MM.1S (cell line): ENCODE results near the gene MBOAT2.
"Not testable (repeated sequence)": the region's sequence is repeated elsewhere in the genome, so short reads cannot be mapped to it uniquely, and the experiment has no call there.

Source experiments
- DNase-seq: peaks from one replicate; pipeline ENCODE4 v3.0.0-alpha.2; 2015
- H2AFZ ChIP-seq: fragments of 300-600 bp; sonication (generic); 2 replicates; pipeline ENCODE4 v1.6.0; 2016; ENCODE audit warnings: antibody characterized with exemption, low read length
- H3F3A ChIP-seq: fragments of 300-600 bp; sonication (generic); 2 replicates; pipeline ENCODE4 v1.6.1; 2016; ENCODE audit warnings: mild to moderate bottlenecking, antibody characterized with exemption, low read length, moderate library complexity, mixed read lengths; ENCODE audit not compliant: insufficient read depth
- H3K27ac ChIP-seq: fragments of 300-600 bp; sonication (generic); 2 replicates; pipeline ENCODE4 v1.5.1; 2016; ENCODE audit warnings: mild to moderate bottlenecking, low read length
- H3K27me3 ChIP-seq: fragments of 300-600 bp; sonication (generic); replicated peaks from 2 replicates; pipeline ENCODE4 v1.6.0; 2016; ENCODE audit warnings: low read length; ENCODE audit not compliant: insufficient read depth
- H3K36me3 ChIP-seq: fragments of 300-600 bp; sonication (generic); replicated peaks from 2 replicates; pipeline ENCODE4 v1.6.1; 2016; ENCODE audit warnings: mild to moderate bottlenecking, low read length, mixed read lengths; ENCODE audit not compliant: insufficient read depth
- H3K4me1 ChIP-seq: fragments of 300-600 bp; sonication (generic); 2 replicates; pipeline ENCODE4 v1.6.1; 2016; ENCODE audit warnings: low read length, mixed read lengths
- H3K4me2 ChIP-seq: fragments of 300-600 bp; sonication (generic); 2 replicates; pipeline ENCODE4 v1.6.0; 2016; ENCODE audit warnings: low read depth, low read length
- H3K4me3 ChIP-seq: fragments of 300-600 bp; sonication (generic); 2 replicates; pipeline ENCODE4 v1.5.1; 2016; ENCODE audit warnings: low read length, mixed read lengths
- H3K79me2 ChIP-seq: fragments of 300-600 bp; sonication (generic); 2 replicates; pipeline ENCODE4 v1.6.1; 2016; ENCODE audit warnings: mixed run types, low read length, mixed read lengths
- H3K9ac ChIP-seq: fragments of 300-600 bp; sonication (generic); 2 replicates; pipeline ENCODE4 v1.6.1; 2016; ENCODE audit warnings: low read length, mixed read lengths
- H3K9me2 ChIP-seq: fragments of 300-600 bp; sonication (generic); replicated peaks from 2 replicates; pipeline ENCODE4 v1.6.1; 2016; ENCODE audit warnings: mild to moderate bottlenecking, low read length, mixed read lengths; ENCODE audit not compliant: insufficient read depth
- H3K9me3 ChIP-seq: fragments of 300-600 bp; sonication (generic); replicated peaks from 2 replicates; pipeline ENCODE4 v1.6.1; 2016; ENCODE audit warnings: mild to moderate bottlenecking, low read length, mixed read lengths; ENCODE audit not compliant: insufficient read depth
- H4K20me1 ChIP-seq: fragments of 300-600 bp; sonication (generic); 2 replicates; pipeline ENCODE4 v1.6.1; 2016; ENCODE audit warnings: mild to moderate bottlenecking, low read length, moderate library complexity, mixed read lengths; ENCODE audit not compliant: insufficient read depth
- CTCF ChIP-seq: fragments of 300-600 bp; sonication (generic); IDR thresholded peaks from 2 replicates; pipeline ENCODE4 v1.5.1; 2016; ENCODE audit warnings: antibody characterized with exemption, low read length, mixed read lengths
- EZH2 ChIP-seq: fragments of 300-600 bp; sonication (generic); optimal IDR thresholded peaks from 2 replicates; pipeline ENCODE3; 2017; ENCODE audit warnings: low read depth, mild to moderate bottlenecking, antibody characterized with exemption, low read length, mixed read lengths
- EZH2phosphoT487 ChIP-seq: fragments of 300-600 bp; sonication (generic); IDR thresholded peaks from 2 replicates; pipeline ENCODE4 v1.6.1; 2018; ENCODE audit warnings: antibody characterized with exemption, low read length

MBOAT2 gene

DNA sequence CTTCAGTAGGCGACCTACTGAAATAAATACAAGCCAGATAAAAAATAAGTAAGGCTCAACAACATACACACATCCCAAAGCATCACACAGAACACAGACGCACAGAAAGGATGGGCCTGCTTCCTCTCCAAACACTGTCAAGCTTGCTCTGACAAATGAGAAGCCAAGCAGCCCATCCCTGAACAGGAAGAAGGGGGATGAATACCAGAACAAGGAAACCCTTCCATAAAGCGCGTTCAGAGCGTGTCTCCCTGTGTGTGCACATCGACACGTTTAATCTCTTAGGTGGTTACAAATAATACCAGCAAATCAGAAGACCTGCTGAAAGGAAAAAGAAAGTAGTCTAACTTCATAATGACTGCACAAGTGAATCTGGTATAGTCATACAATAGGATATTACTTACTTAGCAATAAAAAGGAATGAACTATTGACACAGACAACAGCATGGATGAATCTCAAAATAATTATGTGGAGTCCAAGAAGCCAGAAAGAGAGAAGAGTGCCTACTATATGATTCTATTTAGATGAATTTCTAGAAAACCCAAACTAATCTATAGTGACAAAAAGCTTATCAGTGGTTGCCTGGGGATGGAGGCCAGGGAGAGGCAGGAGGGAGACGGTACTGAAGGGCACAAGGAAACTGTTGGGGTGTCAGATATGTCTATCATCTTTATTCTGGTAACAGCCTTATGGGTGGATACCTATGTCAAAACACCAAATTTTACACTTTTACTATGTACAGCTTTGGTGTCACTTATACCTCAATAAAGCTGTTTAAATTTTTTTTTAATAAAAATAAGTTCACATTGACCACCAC is 26.8 kb downstream of the MBOAT2 start:
- Histone ChIP-seq H3K4me2 (no peak overlapping the region), H3K79me2 (no peaks in the 10 kb centered on the region), H3F3A (no peaks in the 10 kb centered on the region), H3K9me3 (no peaks in the 10 kb centered on the region), H2AFZ (no peak overlapping the region), H3K27ac (no peak overlapping the region), H3K36me3 (no peaks in the 10 kb centered on the region), H3K9me2 (no peaks in the 10 kb centered on the region), H3K27me3 (no peaks in the 10 kb centered on the region), H3K9ac (no peak overlapping the region), H3K4me1 (no peaks in the 10 kb centered on the region), H4K20me1 (no peaks in the 10 kb centered on the region), H3K4me3 (no peak overlapping the region)
- no peak for DNase-seq
- TF ChIP-seq CTCF (no peak), EZH2phosphoT487 (no peak), EZH2 (no peak)

DNA sequence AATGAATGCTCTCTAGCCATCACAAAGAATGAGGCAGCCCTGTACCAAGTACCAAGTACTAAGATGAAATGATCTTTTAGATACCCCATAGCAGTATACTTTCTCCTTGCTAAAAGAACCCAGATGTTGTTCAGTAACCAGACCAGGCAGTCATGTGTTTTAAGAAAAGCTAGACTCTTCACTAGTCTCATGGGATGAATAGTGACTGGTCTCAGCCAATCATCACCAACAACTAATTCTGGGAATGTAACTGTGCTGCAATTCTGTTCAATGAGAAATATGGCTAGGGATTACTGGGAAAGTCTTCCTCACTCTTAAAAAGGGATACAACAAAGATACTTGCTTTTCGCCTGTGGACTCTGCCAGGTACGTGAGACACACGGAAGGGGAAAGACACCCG is 29.5 kb downstream of the MBOAT2 start:
- no peaks in the 10 kb centered on the region for H3K36me3 ChIP-seq
- no peak overlapping the region for H3K4me2 ChIP-seq
- H3F3A ChIP-seq, result no peaks in the 10 kb centered on the region
- no peak overlapping the region for H3K27ac ChIP-seq
- no peak overlapping the region for H3K9ac ChIP-seq
- H3K79me2 ChIP-seq, result no peaks in the 10 kb centered on the region
- no peaks in the 10 kb centered on the region for H3K27me3 ChIP-seq
- no peak overlapping the region for H2AFZ ChIP-seq
- H3K4me3 ChIP-seq, result no peak overlapping the region
- TF ChIP-seq EZH2 (no peak), EZH2phosphoT487 (no peak), CTCF (no peak)
- no peaks in the 10 kb centered on the region for H4K20me1 ChIP-seq
- H3K9me3 ChIP-seq, result no peaks in the 10 kb centered on the region
- H3K9me2 ChIP-seq, result no peaks in the 10 kb centered on the region
- no peaks in the 10 kb centered on the region for H3K4me1 ChIP-seq
- no peak for DNase-seq

GRCh38 chr2:8973017-8973416 is 30.5 kb downstream of the MBOAT2 start:
- H2AFZ ChIP-seq, H3K27ac ChIP-seq, H3K9me3 ChIP-seq, DNase-seq, H3K4me3 ChIP-seq, H3K9ac ChIP-seq, H3K9me2 ChIP-seq, H3K4me2 ChIP-seq, H4K20me1 ChIP-seq, H3K4me1 ChIP-seq, H3F3A ChIP-seq, H3K36me3 ChIP-seq, H3K79me2 ChIP-seq, H3K27me3 ChIP-seq: not testable (repeated sequence)

DNA sequence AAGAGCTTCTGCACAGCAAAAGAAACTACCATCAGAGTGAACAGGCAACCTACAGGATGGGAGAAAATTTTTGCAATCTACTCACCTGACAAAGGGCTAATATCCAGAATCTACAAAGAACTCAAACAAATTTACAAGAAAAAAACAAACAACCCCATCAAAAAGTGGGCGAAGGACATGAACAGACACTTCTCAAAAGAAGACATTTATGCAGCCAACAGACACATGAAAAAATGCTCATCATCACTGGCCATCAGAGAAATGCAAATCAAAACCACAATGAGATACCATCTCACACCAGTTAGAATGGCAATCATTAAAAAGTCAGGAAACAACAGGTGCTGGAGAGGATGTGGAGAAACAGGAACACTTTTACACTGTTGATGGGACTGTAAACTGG is 30.9 kb downstream of the MBOAT2 start:
- not testable (repeated sequence) for H3K4me3 ChIP-seq, DNase-seq, H3K27ac ChIP-seq, H3K27me3 ChIP-seq, H3K9me3 ChIP-seq, H3K9ac ChIP-seq, H3F3A ChIP-seq, H3K9me2 ChIP-seq, H3K79me2 ChIP-seq, H3K36me3 ChIP-seq, H3K4me2 ChIP-seq, H3K4me1 ChIP-seq, H2AFZ ChIP-seq, H4K20me1 ChIP-seq

GRCh38 chr2:8969348-8969747 is 34.1 kb downstream of the MBOAT2 start:
- H3K4me2 ChIP-seq, H3K9me3 ChIP-seq, H3K36me3 ChIP-seq, H3F3A ChIP-seq, H3K27ac ChIP-seq, H3K4me3 ChIP-seq, H3K4me1 ChIP-seq, H2AFZ ChIP-seq, H3K79me2 ChIP-seq, H4K20me1 ChIP-seq, DNase-seq, H3K27me3 ChIP-seq, H3K9me2 ChIP-seq, H3K9ac ChIP-seq: not testable (repeated sequence)
